GM18502 (cell line): ENCODE data around the gene GRK5.

Experiments used
- ATAC-seq: cut with Tn5 transposase; IDR thresholded peaks from one replicate; pipeline ENCODE4 v1.9.1; 2021; ENCODE audit warnings: mild to moderate bottlenecking; ENCODE audit not compliant: unreplicated experiment, poor library complexity

Gene GRK5

GRCh38 chr10:119350502-119351097 is 143.2 kb downstream of the GRK5 start:
- ATAC-seq: no peak

DNA sequence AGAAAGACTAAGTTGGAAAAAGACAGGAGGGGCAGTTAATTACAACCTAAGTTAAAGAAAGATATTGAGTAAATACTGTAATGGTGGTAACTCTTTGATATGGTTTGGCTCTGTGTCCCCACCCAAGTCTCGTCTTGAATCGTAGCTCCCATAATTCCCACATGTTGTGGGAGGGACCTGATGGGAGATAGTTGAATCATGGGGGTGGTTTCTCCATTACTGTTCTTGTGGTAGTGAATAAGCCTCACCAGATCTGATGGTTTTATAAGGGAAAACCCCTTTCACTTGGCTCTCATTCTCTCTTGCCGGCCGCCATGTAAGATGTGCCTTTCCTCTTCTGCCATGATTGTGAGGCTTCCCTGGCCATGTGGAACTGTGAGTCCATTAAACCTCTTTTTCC is 143.8 kb downstream of the GRK5 start:
- ATAC-seq: no peak

DNA sequence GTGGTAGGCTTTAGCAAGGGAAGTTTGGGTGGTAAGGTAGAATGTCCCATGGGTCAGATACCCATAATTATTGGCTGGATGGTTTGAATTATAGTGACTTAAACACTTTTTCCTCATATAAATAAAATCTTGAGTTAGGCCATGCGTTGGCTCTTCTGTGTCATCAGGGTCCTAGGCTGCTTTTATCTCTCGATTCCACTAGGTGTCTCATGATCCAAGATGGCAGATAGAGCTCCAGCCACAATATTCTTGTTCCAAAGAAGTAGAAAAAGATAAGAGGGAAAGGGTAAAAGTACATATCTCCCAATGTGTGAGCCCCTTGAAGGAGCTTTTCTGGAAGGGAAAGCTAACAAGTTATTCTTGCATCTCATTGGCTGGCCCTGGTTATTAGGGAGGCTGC is 144.7 kb downstream of the GRK5 start:
- no peak for ATAC-seq

DNA sequence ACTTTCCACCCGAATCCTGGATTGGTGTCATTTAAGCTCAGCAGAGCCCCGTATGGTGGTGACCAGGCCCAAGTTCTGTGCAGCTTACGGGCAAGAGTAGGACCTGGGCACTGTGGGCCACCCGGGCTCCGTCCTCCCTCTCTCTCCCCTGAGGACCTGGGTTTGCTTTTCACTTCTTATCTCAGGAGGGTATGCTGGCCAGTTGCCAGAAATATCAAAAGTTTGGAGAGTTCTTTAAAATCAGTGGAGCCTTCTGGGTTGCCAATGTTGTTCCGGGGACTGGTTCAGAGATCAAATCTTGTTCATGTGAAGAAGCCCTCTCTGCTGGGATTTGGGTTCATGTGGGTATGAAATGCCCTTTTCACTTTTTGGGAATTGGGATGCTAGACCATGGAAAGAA is 145.4 kb downstream of the GRK5 start:
- ATAC-seq: no peak

DNA sequence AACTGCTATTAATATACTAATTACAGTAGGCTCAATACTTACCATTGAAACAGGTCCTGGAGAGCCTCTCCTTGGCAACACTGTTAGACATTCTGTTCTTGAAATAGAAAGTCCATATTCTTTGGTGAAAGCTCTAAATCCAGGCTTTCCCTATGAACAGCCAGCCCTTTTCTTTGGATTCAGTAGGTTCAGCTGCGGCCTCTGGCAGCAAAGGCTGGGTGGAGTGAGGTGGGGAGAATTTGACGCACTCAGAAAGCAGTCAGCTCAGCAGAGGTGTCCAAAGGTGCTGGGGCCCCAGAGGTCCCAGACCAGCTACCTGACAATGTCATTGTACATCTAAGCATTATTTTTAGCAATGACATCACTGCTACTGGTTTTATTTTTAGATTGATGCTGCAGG is 146.1 kb downstream of the GRK5 start:
- ATAC-seq: no peak

DNA sequence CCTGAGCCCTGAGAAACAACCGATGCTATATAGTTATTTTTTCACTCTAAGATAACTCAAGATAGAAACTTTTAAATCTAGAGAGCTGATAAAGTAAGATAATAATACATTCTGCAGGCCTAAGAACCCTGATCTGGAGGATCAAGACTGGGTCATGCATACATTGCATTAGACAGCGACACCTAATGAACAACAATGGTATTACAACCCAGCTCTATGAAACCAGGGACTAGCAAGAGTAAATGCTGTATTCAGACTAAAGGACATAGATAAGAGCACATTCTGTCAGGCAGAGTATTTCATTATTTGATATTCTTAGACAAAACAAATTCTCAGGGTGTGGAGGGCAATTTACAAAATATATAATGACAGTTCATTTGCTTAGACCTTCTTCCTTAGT is 148.6 kb downstream of the GRK5 start:
- ATAC-seq: no peak

DNA sequence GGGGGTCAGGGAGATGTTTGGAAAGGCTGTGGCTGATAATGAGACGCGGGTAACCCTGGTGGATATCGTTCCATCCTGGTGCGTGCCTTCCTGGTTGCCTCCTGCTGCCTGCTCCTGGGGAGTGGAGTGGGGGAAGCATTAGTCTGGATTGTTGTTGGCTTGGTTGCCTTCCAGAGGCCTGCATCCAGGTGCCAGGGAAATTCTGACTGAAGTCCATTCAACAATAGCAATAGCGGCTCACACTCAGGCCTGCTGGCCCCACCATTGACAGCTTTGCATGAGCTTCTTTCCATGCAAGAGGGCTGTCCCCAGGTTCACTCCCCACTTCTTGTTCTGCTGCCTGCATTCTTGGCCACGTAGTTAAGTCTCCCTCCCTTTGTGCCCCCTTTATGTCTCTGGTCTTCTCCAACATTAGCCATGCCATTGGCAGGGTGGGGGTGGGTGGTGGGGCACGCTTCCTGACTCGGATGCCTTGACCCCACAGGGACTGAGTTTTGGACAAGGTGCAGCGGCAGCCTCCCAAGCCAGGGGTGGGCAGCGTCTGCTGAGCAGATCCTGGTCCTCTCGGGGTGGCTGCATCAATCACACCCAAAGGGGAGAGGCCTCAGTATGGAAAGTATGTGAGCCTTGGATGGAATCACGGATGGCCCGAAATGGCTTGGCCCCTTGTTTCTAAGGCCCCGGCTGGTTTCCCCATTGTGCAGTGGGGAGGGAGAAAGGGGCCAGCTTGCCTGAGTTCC is 150.2 kb downstream of the GRK5 start:
- no peak for ATAC-seq

DNA sequence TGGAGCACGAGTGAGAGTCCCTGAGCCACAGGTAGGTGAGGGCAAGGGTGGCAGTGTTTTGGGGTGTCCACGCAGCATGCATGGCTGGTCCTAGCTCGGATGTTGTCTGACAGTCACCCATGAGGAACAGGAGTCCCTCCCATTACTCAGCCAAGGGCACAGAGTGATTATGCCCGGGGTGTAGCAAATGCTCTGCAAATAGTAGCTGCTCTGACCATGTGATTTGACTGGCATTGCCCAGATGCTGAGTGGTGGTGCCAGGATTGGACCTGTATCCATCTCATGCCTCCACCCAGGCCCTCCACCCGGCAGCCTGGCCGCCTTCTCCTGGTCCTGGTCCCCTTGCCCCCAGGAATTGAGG is 150.8 kb downstream of the GRK5 start:
- no peak for ATAC-seq

DNA sequence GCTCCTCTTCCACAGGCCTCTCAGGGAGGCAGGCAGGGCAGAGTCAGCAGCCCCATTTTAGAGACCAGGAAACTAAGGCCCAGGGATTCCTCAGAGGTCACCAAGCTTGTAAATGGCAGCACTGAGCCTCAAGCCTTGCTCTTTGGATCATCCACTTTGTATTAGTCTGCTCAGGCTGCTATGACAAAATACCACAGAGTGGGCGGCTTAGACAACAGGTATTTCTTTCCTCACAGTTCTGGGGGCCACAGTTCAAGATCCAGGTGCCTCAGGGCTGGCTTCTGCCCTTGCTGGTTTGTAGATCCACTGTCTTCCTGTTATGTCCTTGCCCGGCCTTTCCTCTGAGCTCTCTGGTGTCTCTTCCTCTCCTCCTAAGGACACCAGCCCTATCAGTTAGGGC is 151.2 kb downstream of the GRK5 start:
- ATAC-seq: no peak

DNA sequence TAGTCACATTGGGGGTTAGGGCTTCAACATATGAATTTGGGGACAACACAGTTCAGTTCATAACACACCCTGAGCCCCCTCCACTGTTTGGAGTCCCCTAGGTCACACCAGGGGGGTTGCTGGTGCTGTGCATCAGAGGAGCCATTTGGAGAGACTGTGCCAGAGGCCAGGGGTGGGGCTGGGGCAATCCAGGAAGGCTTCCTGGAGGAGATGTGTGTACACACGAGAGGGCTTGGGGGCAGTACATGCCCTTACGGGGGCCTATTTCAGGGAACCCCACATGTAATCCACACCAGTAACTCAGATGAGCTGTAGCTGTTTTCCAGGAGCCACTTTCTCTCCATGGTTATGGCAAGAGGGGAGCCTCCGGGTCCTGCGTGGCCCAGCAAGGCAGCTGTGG is 151.7 kb downstream of the GRK5 start:
- ATAC-seq: no peak

DNA sequence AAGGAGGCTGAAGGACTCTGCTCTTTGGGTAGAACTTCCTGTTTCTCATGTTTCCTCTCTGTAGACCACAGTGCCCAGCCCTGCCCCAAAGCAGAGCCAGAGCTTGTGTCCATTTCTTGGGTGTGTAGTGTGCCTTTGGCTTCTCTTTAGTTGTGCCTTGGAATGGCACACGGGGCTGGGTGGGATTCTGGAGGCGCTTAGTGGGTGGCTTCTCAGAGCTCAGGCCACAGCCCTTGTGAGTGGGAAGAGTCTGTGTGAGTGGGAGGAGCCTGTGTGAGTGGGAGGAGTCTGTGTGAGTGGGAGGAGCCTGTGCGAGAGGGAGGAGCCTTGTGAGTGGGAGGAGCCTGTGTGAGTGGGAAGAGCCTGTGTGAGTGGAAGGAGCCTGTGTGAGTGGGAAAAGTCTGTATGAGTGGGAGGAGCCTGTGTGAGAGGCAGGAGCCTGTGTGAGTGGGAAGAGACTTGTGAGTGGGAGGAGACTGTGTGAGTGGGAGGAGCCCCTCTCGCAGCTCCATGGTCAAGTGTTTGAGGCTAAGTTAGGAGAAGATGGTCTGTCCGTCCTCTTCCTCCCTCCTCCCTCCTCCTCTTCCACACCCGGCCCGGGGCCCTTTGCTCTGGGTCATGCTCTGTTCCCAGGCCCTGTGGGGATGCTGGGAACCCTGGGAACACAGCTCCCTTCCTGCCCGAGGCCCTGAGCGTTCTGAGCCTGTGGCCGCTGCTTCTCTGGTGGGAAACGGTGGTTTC is 153.0 kb downstream of the GRK5 start:
- ATAC-seq: no peak

GRCh38 chr10:119361037-119361436 is 153.7 kb downstream of the GRK5 start:
- no peak for ATAC-seq

- ATAC-seq: no peak
Observed at GRCh38 chr10:119362122-119362521, 154.8 kb downstream of the GRK5 start.

DNA sequence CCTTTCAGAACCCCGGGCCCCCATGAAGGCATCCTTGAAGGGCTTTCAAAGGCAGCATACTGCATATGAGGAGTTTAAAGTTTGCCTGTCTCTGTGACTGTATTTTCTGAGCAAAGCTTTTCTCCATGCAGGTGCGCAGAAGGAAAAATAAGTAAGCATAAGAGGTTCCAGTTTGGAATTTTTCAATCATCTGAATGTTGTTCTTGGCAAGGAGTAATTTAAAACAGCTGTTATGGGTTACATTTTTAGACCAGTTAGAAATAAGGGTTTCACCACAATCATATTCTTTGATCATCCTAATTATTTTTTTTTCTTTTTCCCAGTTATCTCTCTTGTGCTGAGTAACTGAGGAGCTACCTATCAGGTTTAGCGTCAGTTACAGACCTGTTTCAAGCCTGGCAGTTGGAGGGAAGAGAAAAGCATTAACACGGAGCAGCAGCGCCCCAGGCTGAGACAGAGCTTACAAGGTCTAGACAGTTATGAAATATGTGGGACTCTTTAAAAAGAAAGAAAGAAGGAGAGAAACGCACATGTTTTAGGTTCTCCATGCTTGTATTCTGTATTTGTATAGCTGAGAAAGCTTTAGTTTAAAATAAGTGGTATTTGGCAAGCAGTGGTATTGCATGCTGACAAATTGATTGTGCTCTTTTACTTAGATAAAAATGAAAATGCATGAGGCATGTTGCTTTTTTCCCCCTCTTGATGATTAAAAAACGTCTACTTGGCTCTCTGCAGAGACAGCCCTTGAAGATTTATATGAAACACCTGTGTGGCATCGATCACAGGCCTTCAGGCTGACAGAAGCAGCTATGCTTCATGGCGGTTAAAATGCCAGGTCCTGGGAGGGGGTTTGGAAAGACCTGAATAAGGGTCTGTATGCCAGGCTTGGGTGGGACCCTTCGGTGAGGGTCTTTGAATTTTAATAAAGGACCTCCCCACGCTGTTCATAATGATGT is 157.6 kb downstream of the GRK5 start:
- no peak for ATAC-seq

DNA sequence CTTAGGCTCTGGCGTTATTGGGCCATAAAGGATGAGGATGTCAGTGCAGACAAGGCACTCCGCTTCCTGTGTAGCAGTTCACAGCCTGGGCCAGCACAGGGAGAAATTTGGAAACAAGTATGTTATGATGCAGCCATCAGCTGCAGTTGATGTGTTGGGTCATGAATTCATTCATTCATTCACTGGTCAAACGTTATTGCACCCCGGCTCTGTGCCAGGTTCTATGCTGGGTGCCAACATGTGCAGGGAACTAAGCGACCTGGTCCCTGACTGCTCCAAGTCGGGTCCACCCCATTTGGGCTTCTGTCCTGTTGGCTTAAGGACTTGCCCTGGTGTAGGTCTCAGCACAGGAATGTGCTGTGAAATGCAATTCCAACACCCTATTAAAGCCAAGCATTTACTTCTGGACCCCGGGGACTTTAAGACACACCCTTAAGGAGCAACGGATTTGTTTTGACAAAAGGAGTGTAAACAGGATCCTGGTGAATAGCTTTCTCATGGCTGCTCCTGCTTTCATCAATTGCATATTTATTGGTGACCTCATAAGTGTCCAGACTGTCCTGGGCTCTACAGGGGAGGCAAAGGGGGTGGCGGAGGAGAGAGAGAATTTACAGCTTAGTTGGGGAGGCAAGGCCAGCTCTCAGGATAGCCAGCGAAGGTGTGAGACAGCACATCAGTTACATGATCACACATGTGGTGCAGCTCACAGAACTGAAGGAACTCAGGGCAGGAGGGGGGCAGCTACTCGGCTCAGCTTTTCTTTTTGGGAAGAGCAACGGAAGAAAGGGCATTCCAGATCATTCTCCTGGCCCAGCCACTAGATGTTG is 158.6 kb downstream of the GRK5 start:
- no peak for ATAC-seq

GRCh38 chr10:119367841-119368549 is 160.6 kb downstream of the GRK5 start:
- no peak for ATAC-seq

DNA sequence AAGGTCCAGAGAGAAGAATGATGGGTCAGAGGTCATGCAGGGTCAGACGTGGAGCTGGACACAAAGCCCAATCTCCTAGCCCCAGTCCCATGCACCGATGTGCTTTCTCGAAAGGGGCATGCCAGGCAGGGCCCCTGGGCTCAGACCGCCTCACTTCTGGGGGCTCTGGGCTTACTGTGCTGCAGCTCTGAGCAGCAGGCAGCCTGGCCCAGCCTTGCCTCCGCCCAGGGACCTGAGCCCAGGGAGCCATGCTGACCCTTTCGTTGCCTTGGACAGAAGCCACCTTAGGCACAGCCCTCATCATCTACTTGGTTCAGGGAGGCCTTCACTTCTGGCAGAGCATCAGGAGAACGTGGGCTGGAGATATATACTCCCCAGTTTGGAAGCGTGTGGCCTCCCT is 161.2 kb downstream of the GRK5 start:
- ATAC-seq: no peak

DNA sequence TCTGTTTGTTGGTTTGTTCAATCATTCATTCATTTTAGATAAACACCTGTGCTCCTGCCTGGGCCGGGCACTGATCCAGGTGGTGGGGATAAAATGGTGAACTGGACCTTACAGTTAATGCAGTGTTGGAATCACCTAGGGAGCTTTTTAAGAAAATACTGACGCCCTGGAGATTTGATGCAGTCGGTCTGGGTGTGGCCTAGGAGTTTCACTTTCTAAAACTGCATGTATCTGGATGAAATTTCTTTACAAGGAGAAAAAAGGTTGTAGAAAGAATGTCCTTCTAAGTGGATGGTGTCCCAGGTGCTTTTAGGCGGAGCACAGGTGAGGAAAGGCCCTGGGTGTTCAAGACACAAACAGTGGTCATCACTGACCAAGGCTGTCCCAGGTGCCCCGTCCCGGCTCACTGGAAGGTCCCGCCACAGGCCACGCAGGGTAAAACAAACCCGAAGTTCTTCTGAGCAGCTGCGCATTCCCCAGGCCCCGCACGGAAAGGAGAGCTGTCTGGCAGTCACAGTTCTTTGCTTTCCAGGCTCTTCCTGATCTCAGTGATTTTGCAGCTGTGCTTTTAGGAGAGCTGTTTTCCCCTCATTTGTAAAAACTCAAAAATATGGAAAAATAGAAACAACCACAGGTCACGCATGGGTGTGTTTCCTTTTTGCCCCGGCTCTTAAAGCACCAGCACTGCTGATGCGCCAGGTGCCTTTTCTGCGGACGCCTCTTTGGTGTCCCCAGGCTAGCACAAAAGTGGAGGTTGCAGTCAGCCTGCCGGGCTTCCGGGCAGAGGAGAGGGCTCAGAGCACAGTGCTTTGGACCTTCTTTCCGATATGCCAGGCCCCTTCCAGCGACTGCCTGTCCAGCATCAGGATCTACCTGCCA is 161.9 kb downstream of the GRK5 start:
- ATAC-seq: peak; percentile 60
